ENCODE measurements around the gene POU2F1. TPM values are rescaled to one million over a fixed set of nuclear protein-coding genes. Genes with fewer than 3 reads are reported as not detected.

The POU2F1 gene
- total and polyA plus RNA-seq, 4 donors, result 0.93 to 10.5 (median 6.5) TPM

- no peak overlapping the region for H3K27ac ChIP-seq (ENCODE audit: low read depth in 1 of 2, low read length in 2 of 2)
- no peak overlapping the region for H3K4me3 ChIP-seq (ENCODE audit: low read depth in 1 of 3, low read length in 3 of 3)
- no peak for DNase-seq (ENCODE audit: low spot score)
- H3K9ac ChIP-seq (ENCODE audit: low read depth in 1 of 2, low read length in 2 of 2), result no peak overlapping the region
- H3K9me3 ChIP-seq (ENCODE audit: control insufficient read depth in 4 of 4, low read length in 3 of 4), result no peaks in the 10 kb centered on the region
- no peaks in the 10 kb centered on the region for H3K36me3 ChIP-seq (ENCODE audit: control insufficient read depth in 4 of 4, insufficient read depth in 3 of 4, low read depth in 1 of 4, low read length in 3 of 4)
- no peaks in the 10 kb centered on the region for H3K4me1 ChIP-seq (ENCODE audit: control insufficient read depth in 4 of 4, insufficient read depth in 4 of 4, low read length in 3 of 4)
- H3K27me3 ChIP-seq (ENCODE audit: control insufficient read depth in 4 of 4, insufficient read depth in 4 of 4, low read length in 3 of 4), result no peaks in the 10 kb centered on the region
- no peak for TF ChIP-seq RXRA (IDR thresholded peaks at IDR 0.05)
- TF ChIP-seq FOXA1 (IDR thresholded peaks at IDR 0.05), result no peak
- TF ChIP-seq YY1 (IDR thresholded peaks at IDR 0.05), result no peak
- TF ChIP-seq FOXA2 (IDR thresholded peaks at IDR 0.05), result no peak
- no peak for TF ChIP-seq JUND (IDR thresholded peaks at IDR 0.05)
- no peak for TF ChIP-seq HNF4G (IDR thresholded peaks at IDR 0.05)
- TF ChIP-seq MAX (IDR thresholded peaks at IDR 0.05), result no peak
- TF ChIP-seq HNF4A (conservative IDR thresholded peaks at IDR 0.05), result no peak
- TF ChIP-seq, protein P1, sequence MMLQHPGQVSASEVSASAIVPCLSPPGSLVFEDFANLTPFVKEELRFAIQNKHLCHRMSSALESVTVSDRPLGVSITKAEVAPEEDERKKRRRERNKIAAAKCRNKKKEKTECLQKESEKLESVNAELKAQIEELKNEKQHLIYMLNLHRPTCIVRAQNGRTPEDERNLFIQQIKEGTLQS (IDR thresholded peaks at IDR 0.05), result no peak
- no peak for TF ChIP-seq GABPA (IDR thresholded peaks at IDR 0.05 in 1 of 2, conservative IDR thresholded peaks at IDR 0.05 in 1 of 2)
- TF ChIP-seq REST (IDR thresholded peaks at IDR 0.05), result no peak
- TF ChIP-seq SP1 (IDR thresholded peaks at IDR 0.05), result no peak
- TF ChIP-seq CTCF (IDR thresholded peaks at IDR 0.05; ENCODE audit: low read depth, low read length, missing input control), result no peak
- no peak for TF ChIP-seq TAF1 (conservative IDR thresholded peaks at IDR 0.05)
- TF ChIP-seq RAD21 (IDR thresholded peaks at IDR 0.05), result no peak
- TF ChIP-seq, protein P2, sequence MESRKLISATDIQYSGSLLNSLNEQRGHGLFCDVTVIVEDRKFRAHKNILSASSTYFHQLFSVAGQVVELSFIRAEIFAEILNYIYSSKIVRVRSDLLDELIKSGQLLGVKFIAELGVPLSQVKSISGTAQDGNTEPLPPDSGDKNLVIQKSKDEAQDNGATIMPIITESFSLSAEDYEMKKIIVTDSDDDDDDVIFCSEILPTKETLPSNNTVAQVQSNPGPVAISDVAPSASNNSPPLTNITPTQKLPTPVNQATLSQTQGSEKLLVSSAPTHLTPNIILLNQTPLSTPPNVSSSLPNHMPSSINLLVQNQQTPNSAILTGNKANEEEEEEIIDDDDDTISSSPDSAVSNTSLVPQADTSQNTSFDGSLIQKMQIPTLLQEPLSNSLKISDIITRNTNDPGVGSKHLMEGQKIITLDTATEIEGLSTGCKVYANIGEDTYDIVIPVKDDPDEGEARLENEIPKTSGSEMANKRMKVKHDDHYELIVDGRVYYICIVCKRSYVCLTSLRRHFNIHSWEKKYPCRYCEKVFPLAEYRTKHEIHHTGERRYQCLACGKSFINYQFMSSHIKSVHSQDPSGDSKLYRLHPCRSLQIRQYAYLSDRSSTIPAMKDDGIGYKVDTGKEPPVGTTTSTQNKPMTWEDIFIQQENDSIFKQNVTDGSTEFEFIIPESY (IDR thresholded peaks at IDR 0.05), result no peak
Observed at GRCh38 chr1:167196166-167196565, 24.5 kb upstream of the POU2F1 start.

GRCh38 chr1:167197236-167197635 lies 23.4 kb upstream of the POU2F1 start:
- H3K9me3 ChIP-seq (ENCODE audit: control insufficient read depth in 4 of 4, low read length in 3 of 4), result no peaks in the 10 kb centered on the region
- H3K4me1 ChIP-seq (ENCODE audit: control insufficient read depth in 4 of 4, insufficient read depth in 4 of 4, low read length in 3 of 4), result no peaks in the 10 kb centered on the region
- H3K36me3 ChIP-seq (ENCODE audit: control insufficient read depth in 4 of 4, insufficient read depth in 3 of 4, low read depth in 1 of 4, low read length in 3 of 4), result no peaks in the 10 kb centered on the region
- H3K27me3 ChIP-seq (ENCODE audit: control insufficient read depth in 4 of 4, insufficient read depth in 4 of 4, low read length in 3 of 4), result no peaks in the 10 kb centered on the region
- WGBS, result 0% methylated on average over 1 of the region's 1 CpG
- TF ChIP-seq SP1 (IDR thresholded peaks at IDR 0.05), result no peak
- TF ChIP-seq REST (IDR thresholded peaks at IDR 0.05), result no peak
- TF ChIP-seq, protein P1 (IDR thresholded peaks at IDR 0.05), result no peak
- no peak for TF ChIP-seq RAD21 (IDR thresholded peaks at IDR 0.05)
- TF ChIP-seq, protein P2 (IDR thresholded peaks at IDR 0.05), result no peak
- no peak for TF ChIP-seq EGR1 (IDR thresholded peaks at IDR 0.05; ENCODE audit: low read depth in 2 of 2)
- no peak for TF ChIP-seq FOXA2 (IDR thresholded peaks at IDR 0.05)
- TF ChIP-seq NR2F2 (IDR thresholded peaks at IDR 0.05), result no peak
- H3K4me3 ChIP-seq (ENCODE audit: low read depth in 1 of 3, low read length in 3 of 3), result no peak overlapping the region
- DNase-seq (ENCODE audit: low spot score), result no peak
- no peak overlapping the region for H3K9ac ChIP-seq (ENCODE audit: low read depth in 1 of 2, low read length in 2 of 2)
- H3K27ac ChIP-seq (ENCODE audit: low read depth in 1 of 2, low read length in 2 of 2), result no peak overlapping the region
